NCI-H510A (cell line): ENCODE results near the gene GRIK4.

Experiments
- DNase-seq: peaks from one replicate; lab custom pipeline; 2025; lab: John Stamatoyannopoulos, UW

GRIK4 gene

GRCh38 chr11:120956710-120957495 lies 445.4 kb downstream of the GRIK4 start:
- no peak for DNase-seq

- no peak for DNase-seq
Observed at GRCh38 chr11:120958185-120958584, 446.6 kb downstream of the GRIK4 start.

GRCh38 chr11:120959189-120959588 lies 447.6 kb downstream of the GRIK4 start:
- no peak for DNase-seq

- DNase-seq = no peak
Observed at GRCh38 chr11:120964857-120965256, 453.3 kb downstream of the GRIK4 start.

GRCh38 chr11:120966840-120967239 lies 455.3 kb downstream of the GRIK4 start:
- DNase-seq = no peak

- no peak for DNase-seq
Observed at GRCh38 chr11:120969993-120970392, 458.4 kb downstream of the GRIK4 start.

GRCh38 chr11:120971825-120972224 lies 460.3 kb downstream of the GRIK4 start:
- no peak for DNase-seq

- DNase-seq = no peak
Observed at GRCh38 chr11:120972621-120973020, 461.1 kb downstream of the GRIK4 start.

GRCh38 chr11:120973501-120973900 lies 462.0 kb downstream of the GRIK4 start:
- no peak for DNase-seq

- no peak for DNase-seq
Observed at GRCh38 chr11:120974466-120974865, 462.9 kb downstream of the GRIK4 start.

- no peak for DNase-seq
Observed at GRCh38 chr11:120974965-120975364, 463.4 kb downstream of the GRIK4 start.

- no peak for DNase-seq
Observed at GRCh38 chr11:120977266-120978137, 466.0 kb downstream of the GRIK4 start.

- DNase-seq = no peak
Observed at GRCh38 chr11:120978701-120979100, 467.2 kb downstream of the GRIK4 start.

- DNase-seq = no peak
Observed at GRCh38 chr11:120985718-120986569, 474.4 kb downstream of the GRIK4 start.

GRCh38 chr11:120988603-120989002 lies 477.1 kb downstream of the GRIK4 start:
- no peak for DNase-seq

- no peak for DNase-seq
Observed at GRCh38 chr11:120991830-120992686, 480.5 kb downstream of the GRIK4 start.

GRCh38 chr11:120994091-120994859 lies 482.7 kb downstream of the GRIK4 start:
- DNase-seq = no peak

GRCh38 chr11:120995184-120995583 lies 483.6 kb downstream of the GRIK4 start:
- DNase-seq = no peak

GRCh38 chr11:120996973-120997372 lies 485.4 kb downstream of the GRIK4 start:
- no peak for DNase-seq

GRCh38 chr11:120998581-120998980 lies 487.0 kb downstream of the GRIK4 start:
- DNase-seq = no peak
